GM23338 (cell line): ENCODE results near the gene PCNT. TPM values are rescaled to one million over a fixed set of nuclear protein-coding genes. Genes with fewer than 3 reads are reported as not detected.

Experiments
- ATAC-seq: fragments of 200-7000 bp; cut with Tn5 transposase; 3 replicates; pipeline ENCODE4 v1.9.1; 2020
- DNase-seq: peaks from one replicate; pipeline ENCODE4 v3.0.0-alpha.2; 2015; ENCODE audit warnings: low spot score
- H2AFZ ChIP-seq: fragments of 200-600 bp; sonication (generic); 2 replicates; pipeline ENCODE4 v1.8.0; 2016; ENCODE audit warnings: antibody characterized with exemption, mild to moderate bottlenecking, moderate library complexity
- H3F3A ChIP-seq: fragments of 200-600 bp; sonication (generic); replicated peaks from 2 replicates; pipeline ENCODE4 v1.8.0; 2017; ENCODE audit warnings: antibody characterized with exemption, mixed run types, low read depth
- H3K27ac ChIP-seq: fragments of 200-600 bp; sonication (generic); 2 replicates; pipeline ENCODE4 v1.6.1; 2016; ENCODE audit warnings: low read depth
- H3K27me3 ChIP-seq: fragments of 200-600 bp; sonication (generic); 2 replicates; pipeline ENCODE4 v1.8.0; 2016; ENCODE audit warnings: mild to moderate bottlenecking, mixed run types, moderate library complexity; ENCODE audit not compliant: insufficient read depth
- H3K36me3 ChIP-seq: fragments of 200-600 bp; sonication (generic); 2 replicates; pipeline ENCODE4 v1.8.0; 2016; ENCODE audit warnings: mild to moderate bottlenecking; ENCODE audit not compliant: insufficient read depth
- H3K4me1 ChIP-seq: fragments of 200-600 bp; sonication (generic); 2 replicates; pipeline ENCODE4 v1.8.0; 2016; ENCODE audit warnings: mild to moderate bottlenecking, moderate library complexity; ENCODE audit not compliant: insufficient read depth
- H3K4me2 ChIP-seq: fragments of 200-600 bp; sonication (generic); 2 replicates; pipeline ENCODE4 v1.7.1; 2017; ENCODE audit warnings: mixed run types
- H3K4me3 ChIP-seq: fragments of 200-600 bp; sonication (generic); 2 replicates; pipeline ENCODE4 v1.6.1; 2016; ENCODE audit warnings: mixed run types
- H3K79me2 ChIP-seq: fragments of 200-600 bp; sonication (generic); replicated peaks from 2 replicates; pipeline ENCODE4 v1.8.0; 2017; ENCODE audit warnings: mild to moderate bottlenecking; ENCODE audit not compliant: insufficient read depth
- H3K9me2 ChIP-seq: fragments of 200-600 bp; sonication (generic); 2 replicates; pipeline ENCODE4 v1.8.0; 2017; ENCODE audit not compliant: insufficient read depth
- H4K20me1 ChIP-seq: fragments of 200-600 bp; sonication (generic); replicated peaks from 2 replicates; pipeline ENCODE4 v1.8.0; 2017; ENCODE audit warnings: mild to moderate bottlenecking; ENCODE audit not compliant: insufficient read depth
- H3K27ac Mint-ChIP-seq: 2 replicates; pipeline ENCODE4 v1.8.0; 2020; ENCODE audit warnings: inconsistent platforms, mild to moderate bottlenecking, moderate library complexity, mixed read lengths
- H3K27me3 Mint-ChIP-seq: 3 replicates; pipeline ENCODE4 v1.8.0; 2022; ENCODE audit warnings: low read depth, mild to moderate bottlenecking, moderate library complexity, mixed read lengths, inconsistent platforms; ENCODE audit not compliant: insufficient read depth, poor library complexity
- H3K36me3 Mint-ChIP-seq: 3 replicates; pipeline ENCODE4 v1.8.0; 2021; ENCODE audit warnings: low read depth, mild to moderate bottlenecking, inconsistent platforms, moderate library complexity, mixed read lengths
- H3K4me1 Mint-ChIP-seq: 3 replicates; pipeline ENCODE4 v1.8.0; 2020; ENCODE audit warnings: mild to moderate bottlenecking, inconsistent platforms, mixed read lengths
- H3K4me3 Mint-ChIP-seq: 3 replicates; pipeline ENCODE4 v1.8.0; 2021; ENCODE audit warnings: moderate library complexity, mild to moderate bottlenecking, inconsistent platforms, mixed read lengths
- H3K9me3 Mint-ChIP-seq: 3 replicates; pipeline ENCODE4 v1.8.0; 2020; ENCODE audit warnings: moderate library complexity, mild to moderate bottlenecking, inconsistent platforms, mixed read lengths
- CTCF ChIP-seq, 2 experiments: fragments of 200-600 bp in 1 of 2; sonication (generic) in 1 of 2; conservative IDR thresholded peaks; 2 replicates each; pipeline versions ENCODE4 v1.5.1 to v1.6.1; 2016 to 2017; ENCODE audit warnings: antibody characterized with exemption in 2 of 2, low read depth in 2 of 2, mild to moderate bottlenecking in 2 of 2, moderate library complexity in 1 of 2
- EZH2 ChIP-seq: fragments of 200-600 bp; sonication (generic); IDR thresholded peaks from one replicate; pipeline ENCODE4 v1.8.0; 2017; ENCODE audit warnings: antibody characterized with exemption, mild to moderate bottlenecking, low read depth; ENCODE audit not compliant: unreplicated experiment
- JUNB ChIP-seq: IDR thresholded peaks from one replicate; pipeline ENCODE4 v1.6.1; 2016; ENCODE audit warnings: antibody characterized with exemption; ENCODE audit not compliant: unreplicated experiment
- REST ChIP-seq: IDR thresholded peaks from one replicate; pipeline ENCODE4 v1.6.1; 2018; ENCODE audit warnings: antibody characterized with exemption; ENCODE audit not compliant: unreplicated experiment
- ZNF331 ChIP-seq: fragments of 250-450 bp; sonication (Bioruptor Pico); IDR thresholded peaks from 2 replicates; pipeline ENCODE4 v1.5.0; 2020; ENCODE audit warnings: low read depth, mild to moderate bottlenecking, moderate library complexity
- ZNF462 ChIP-seq: fragments of 250-450 bp; sonication (Bioruptor Pico); IDR thresholded peaks from 2 replicates; pipeline ENCODE4 v1.5.0; 2020; ENCODE audit warnings: mild to moderate bottlenecking, moderate library complexity
- polyA plus RNA-seq: library from polyadenylated mRNA; unstranded; fragments of >200 nt; fragmentation: Nextera tagmentation; extraction: Ambion mirVana; gene quantifications from 2 replicates; pipeline ENCODE4 v1.2.1, GENCODE V29; 2016
- total RNA-seq: library from RNA; depleted of rRNA; stranded (reverse); fragments of >200 nt; shearing (Covaris generic); gene quantifications from 2 replicates; pipeline ENCODE4 v1.2.3, GENCODE V29; 2014

Gene PCNT
- total and polyA plus RNA-seq, 2 experiments from 2014 or later = 39.6 to 46.1 TPM

- no peaks in the 10 kb centered on the region for H3K4me1 ChIP-seq
- no peak overlapping the region for H3K4me2 ChIP-seq
- TF ChIP-seq REST = no peak
- no peak for TF ChIP-seq JUNB
- no peak for TF ChIP-seq ZNF462 (CRISPR knock-in tag)
- no peak for TF ChIP-seq ZNF331 (CRISPR knock-in tag)
- TF ChIP-seq EZH2 = no peak
- no peak for TF ChIP-seq CTCF (conservative IDR thresholded peaks at IDR 0.05; ENCODE audit: low read depth in 2 of 2)
- no peaks in the 10 kb centered on the region for H3K9me2 ChIP-seq
- H3F3A ChIP-seq = no peaks in the 10 kb centered on the region
- no peak overlapping the region for H3K4me3 Mint-ChIP-seq
- H3K36me3 Mint-ChIP-seq = 0 out of 3 replicates have a peak, but pooled peaks cover 5% of the 10 kb centered on the region
- H3K27ac Mint-ChIP-seq = no peak overlapping the region
- H3K4me1 Mint-ChIP-seq = no peaks in the 10 kb centered on the region
- ATAC-seq (no peak), DNase-seq (no peak)
- no peak overlapping the region for H2AFZ ChIP-seq
- peaks cover 3% of the 10 kb centered on the region for H3K27me3 Mint-ChIP-seq
- H3K36me3 ChIP-seq = no peaks in the 10 kb centered on the region
- no peaks in the 10 kb centered on the region for H3K9me3 Mint-ChIP-seq
- H3K79me2 ChIP-seq = peaks cover 31% of the 10 kb centered on the region
- no peak overlapping the region for H3K27ac ChIP-seq
- H4K20me1 ChIP-seq = peaks cover 4% of the 10 kb centered on the region
- H3K4me3 ChIP-seq = no peak overlapping the region
- H3K27me3 ChIP-seq = no peaks in the 10 kb centered on the region
Measured at GRCh38 chr21:46465651-46466050, 141.7 kb downstream of the PCNT start.
